Activated B cell treated with CpG ODN at 0.5 μM for 24 hours (primary cell): ENCODE data around the gene SMCHD1. TPM values are rescaled to one million over a fixed set of nuclear protein-coding genes. Genes with fewer than 3 reads are reported as not detected.

Experiments used
- ATAC-seq: fragments of 200-7000 bp; cut with Tn5 transposase; one replicate; pipeline ENCODE4 v1.10.0; 2021; ENCODE audit warnings: low read depth, mild to moderate bottlenecking, moderate library complexity
- CTCF ChIA-PET: fragments of 350-600 bp; sonication (Branson Sonifier 250); formaldehyde crosslinking; loops from one replicate; lab custom pipeline; 2021; ENCODE audit warnings: antibody characterized with exemption; lab: Charles Lee
- POLR2A ChIA-PET: fragments of 350-600 bp; sonication (Branson Sonifier 250); formaldehyde crosslinking; loops from one replicate; lab custom pipeline; 2021; ENCODE audit warnings: antibody characterized with exemption; lab: Charles Lee
- DNase-seq: peaks from one replicate; pipeline ENCODE4 v3.0.0; 2022
- H3K27ac Mint-ChIP-seq: one replicate; pipeline ENCODE4 v1.8.0; 2020; ENCODE audit warnings: mixed read lengths
- H3K27me3 Mint-ChIP-seq: one replicate; pipeline ENCODE4 v1.8.0; 2021; ENCODE audit warnings: mixed read lengths
- H3K36me3 Mint-ChIP-seq: one replicate; pipeline ENCODE4 v1.8.0; 2021; ENCODE audit warnings: low read depth, mixed read lengths
- H3K4me1 Mint-ChIP-seq: one replicate; pipeline ENCODE4 v1.8.0; 2021; ENCODE audit warnings: mixed read lengths
- H3K4me3 Mint-ChIP-seq: one replicate; pipeline ENCODE4 v1.8.0; 2020; ENCODE audit warnings: mild to moderate bottlenecking, mixed read lengths
- H3K9me3 Mint-ChIP-seq: one replicate; pipeline ENCODE4 v1.8.0; 2020; ENCODE audit warnings: mixed read lengths
- CTCF ChIP-seq: fragments of 200-600 bp; IDR thresholded peaks from one replicate; pipeline ENCODE4 v1.8.0; 2022; ENCODE audit warnings: antibody characterized with exemption, mild to moderate bottlenecking
- intact Hi-C: fragments of 100-400 bp; cut with micrococcal nuclease; formaldehyde crosslinking; loops from one replicate; pipeline ENCODE4 v1.15.1; 2024
- total RNA-seq: library from RNA; stranded (reverse); gene quantifications from 2 replicates; pipeline ENCODE4 v1.2.3, GENCODE V29; 2022

Gene SMCHD1
- total RNA-seq, 1 donor from 2014 or later, result 144 TPM

GRCh38 chr18:2758309-2758708, 102.8 kb downstream of the SMCHD1 start:
- CTCF ChIA-PET, result no interaction called here
- ATAC-seq (no peak), DNase-seq (no peak)
- TF ChIP-seq CTCF, result no peak
- intact Hi-C loops, result no loop called here
- H3K9me3 Mint-ChIP-seq, result no peaks in the 10 kb centered on the region
- H3K36me3 Mint-ChIP-seq, result peaks cover 66% of the 10 kb centered on the region
- no peak overlapping the region for H3K4me3 Mint-ChIP-seq
- POLR2A ChIA-PET, result no interaction called here
- H3K27me3 Mint-ChIP-seq, result no peaks in the 10 kb centered on the region
- H3K4me1 Mint-ChIP-seq, result peaks cover 2% of the 10 kb centered on the region
- peak overlapping the region; percentile 57 for H3K27ac Mint-ChIP-seq

- ChIA-PET CTCF (no interaction called here), POLR2A (no interaction called here)
- Mint-ChIP-seq H3K36me3 (peaks cover 81% of the 10 kb centered on the region), H3K9me3 (no peaks in the 10 kb centered on the region), H3K4me1 (peaks cover 5% of the 10 kb centered on the region), H3K27me3 (no peaks in the 10 kb centered on the region), H3K27ac (no peak overlapping the region), H3K4me3 (no peak overlapping the region)
- no peak for DNase-seq
- no peak for TF ChIP-seq CTCF
- intact Hi-C loops, result loop anchor here (5.0 kb wide), 1 partner anchor 37 kb away; no protein-coding TSS in a partner anchor
- ATAC-seq, result no peak
Measured at GRCh38 chr18:2774669-2775068, 119.1 kb downstream of the SMCHD1 start.

- TF ChIP-seq CTCF, result no peak
- CTCF ChIA-PET, result interaction anchor here (1.0 kb wide), 1 partner anchor 234 kb away, joined by 3 read pairs; no protein-coding TSS in a partner anchor
Measured at GRCh38 chr18:2776601-2777000, 121.1 kb downstream of the SMCHD1 start.

GRCh38 chr18:2777241-2777640, 121.7 kb downstream of the SMCHD1 start:
- Mint-ChIP-seq H3K4me1 (no peaks in the 10 kb centered on the region), H3K4me3 (no peak overlapping the region), H3K27ac (no peak overlapping the region), H3K36me3 (peaks cover 82% of the 10 kb centered on the region), H3K27me3 (no peaks in the 10 kb centered on the region), H3K9me3 (no peaks in the 10 kb centered on the region)
- DNase-seq (no peak), ATAC-seq (no peak)
- intact Hi-C loops, result no loop called here
- TF ChIP-seq CTCF, result no peak
- ChIA-PET POLR2A (interaction anchor here (1.9 kb wide), 1 partner anchor 70 kb away, joined by 5 read pairs; the partner anchor contains the start of gene EMILIN2), CTCF (interaction anchor here (1.0 kb wide), 1 partner anchor 234 kb away, joined by 3 read pairs; no protein-coding TSS in a partner anchor)

More at GRCh38 chr18:2776601-2777000, 121.1 kb downstream of the SMCHD1 start:
- DNase-seq (no peak), ATAC-seq (no peak)
- intact Hi-C loops, result no loop called here
- POLR2A ChIA-PET, result interaction anchor here (1.9 kb wide), 1 partner anchor 71 kb away, joined by 5 read pairs; the partner anchor contains the start of gene EMILIN2
- H3K4me3 Mint-ChIP-seq, result no peak overlapping the region
- no peaks in the 10 kb centered on the region for H3K27me3 Mint-ChIP-seq
- H3K9me3 Mint-ChIP-seq, result no peaks in the 10 kb centered on the region
- H3K4me1 Mint-ChIP-seq, result no peaks in the 10 kb centered on the region
- peaks cover 80% of the 10 kb centered on the region for H3K36me3 Mint-ChIP-seq
- no peak overlapping the region for H3K27ac Mint-ChIP-seq

GRCh38 chr18:2780750-2781149, 125.2 kb downstream of the SMCHD1 start:
- Mint-ChIP-seq H3K9me3 (no peaks in the 10 kb centered on the region), H3K4me3 (no peak overlapping the region), H3K36me3 (peaks cover 79% of the 10 kb centered on the region), H3K27ac (no peak overlapping the region), H3K4me1 (no peaks in the 10 kb centered on the region), H3K27me3 (no peaks in the 10 kb centered on the region)
- POLR2A ChIA-PET, result interaction anchor here (1.2 kb wide), 2 partner anchors 11 to 65 kb away, joined by 3 to 5 read pairs; no protein-coding TSS in a partner anchor
- TF ChIP-seq CTCF, result no peak
- CTCF ChIA-PET, result interaction anchor here (1.4 kb wide), 1 partner anchor 67 kb away, joined by 4 read pairs; no protein-coding TSS in a partner anchor
- intact Hi-C loops, result loop anchor here (1.0 kb wide), 1 partner anchor 8 kb away; no protein-coding TSS in a partner anchor
- no peak for DNase-seq
- no peak for ATAC-seq
